HepG2 (cell line): Measurements from ENCODE around the gene CAPN8. TPM values are rescaled to one million over a fixed set of nuclear protein-coding genes. Genes with fewer than 3 reads are reported as not detected.
A peak's percentile ranks its signal among the peaks of the same experiment; 100 is the strongest.

Source experiments
- ADNP ChIP-seq: sonication (generic); formaldehyde crosslinking; IDR thresholded peaks from 2 replicates; pipeline ENCODE4 v1.4.0; 2020; ENCODE audit warnings: missing genetic modification reagents
- ATF7-NPFF ChIP-seq: sonication (generic); formaldehyde crosslinking; IDR thresholded peaks from 2 replicates; pipeline ENCODE4 v1.8.1; 2023; ENCODE audit warnings: mild to moderate bottlenecking, low read depth, missing genetic modification reagents, moderate library complexity
- CBX5 ChIP-seq: sonication (generic); formaldehyde crosslinking; IDR thresholded peaks from 2 replicates; pipeline ENCODE4 v1.4.0; 2020; ENCODE audit warnings: missing genetic modification reagents, borderline replicate concordance
- HDAC6 ChIP-seq: fragments of 200-600 bp; sonication (generic); IDR thresholded peaks from 2 replicates; pipeline ENCODE4 v1.7.0; 2017; ENCODE audit warnings: mild to moderate bottlenecking, antibody characterized with exemption, low read length, low read depth
- SCMH1 ChIP-seq: sonication (generic); formaldehyde crosslinking; IDR thresholded peaks from 2 replicates; pipeline ENCODE4 v1.9.0; 2021; ENCODE audit warnings: missing genetic modification reagents, mild to moderate bottlenecking, borderline replicate concordance
- SUZ12 ChIP-seq: fragments of 150-350 bp; IDR thresholded peaks from 2 replicates; pipeline ENCODE4 v1.6.1; 2014; ENCODE audit warnings: low read depth, low read length
- TBL1XR1 ChIP-seq: fragments of 150-350 bp; IDR thresholded peaks from 2 replicates; pipeline ENCODE4 v1.6.1; 2014; ENCODE audit warnings: borderline replicate concordance, low read length; ENCODE audit not compliant: partially characterized antibody
- ZNF121 ChIP-seq: sonication (generic); formaldehyde crosslinking; IDR thresholded peaks from 2 replicates; pipeline ENCODE4 v1.5.0; 2020; ENCODE audit warnings: mild to moderate bottlenecking, missing genetic modification reagents
- polyA plus RNA-seq, 8 experiments: library from polyadenylated mRNA; depleted of rRNA in 3 of 8; stranded (reverse) in 7 of 8; unstranded in 1 of 8; fragments of >200 nt; fragmentation: Illumina TruSeq in 4 of 8; extraction: Trizol in 4 of 8; gene quantifications; 2 replicates each; pipeline versions ENCODE4 v1.2.1 to v1.2.3, GENCODE V29; 2011 to 2016; ENCODE audit warnings: low read depth in 4 of 8, missing spikeins in 1 of 8, mixed read lengths in 1 of 8; ENCODE audit not compliant: insufficient read depth in 1 of 8
- total RNA-seq, 5 experiments: library from RNA; depleted of rRNA; stranded (reverse); fragments of >200 nt; fragmentation: Illumina TruSeq; extraction: Trizol; gene quantifications; 2 replicates each; pipeline ENCODE4 v1.2.3, GENCODE V29; 2016; ENCODE audit warnings: low read depth in 1 of 5
- TF ChIP-seq, protein P1 (sequence below), 2 experiments: fragments of 450-650 bp in 1 of 2; sonication (generic) in 1 of 2; formaldehyde crosslinking in 1 of 2; IDR thresholded peaks; 2 replicates each; pipeline versions ENCODE4 v1.6.1 to v1.8.0; 2016 to 2022; ENCODE audit warnings: antibody characterized with exemption in 1 of 2, mild to moderate bottlenecking in 1 of 2, missing genetic modification reagents in 1 of 2
- TF ChIP-seq, protein P2 (sequence below): sonication (generic); formaldehyde crosslinking; IDR thresholded peaks from 2 replicates; pipeline ENCODE4 v1.4.0; 2020; ENCODE audit warnings: mild to moderate bottlenecking, missing genetic modification reagents
- TF ChIP-seq, protein P3 (sequence below): sonication (generic); formaldehyde crosslinking; IDR thresholded peaks from 2 replicates; pipeline ENCODE4 v1.8.0; 2022; ENCODE audit warnings: missing genetic modification reagents, mild to moderate bottlenecking, inconsistent platforms, borderline replicate concordance
- TF ChIP-seq, protein P4 (sequence below): sonication (generic); formaldehyde crosslinking; conservative IDR thresholded peaks from 2 replicates; pipeline ENCODE4 v1.4.0; 2020; ENCODE audit warnings: missing genetic modification reagents

Gene CAPN8
- total and polyA plus RNA-seq, 2 of the 13 experiments (the other 11 are each of a cell fraction or from before 2014, with no cell fraction given): 0.20 to 0.25 TPM

DNA sequence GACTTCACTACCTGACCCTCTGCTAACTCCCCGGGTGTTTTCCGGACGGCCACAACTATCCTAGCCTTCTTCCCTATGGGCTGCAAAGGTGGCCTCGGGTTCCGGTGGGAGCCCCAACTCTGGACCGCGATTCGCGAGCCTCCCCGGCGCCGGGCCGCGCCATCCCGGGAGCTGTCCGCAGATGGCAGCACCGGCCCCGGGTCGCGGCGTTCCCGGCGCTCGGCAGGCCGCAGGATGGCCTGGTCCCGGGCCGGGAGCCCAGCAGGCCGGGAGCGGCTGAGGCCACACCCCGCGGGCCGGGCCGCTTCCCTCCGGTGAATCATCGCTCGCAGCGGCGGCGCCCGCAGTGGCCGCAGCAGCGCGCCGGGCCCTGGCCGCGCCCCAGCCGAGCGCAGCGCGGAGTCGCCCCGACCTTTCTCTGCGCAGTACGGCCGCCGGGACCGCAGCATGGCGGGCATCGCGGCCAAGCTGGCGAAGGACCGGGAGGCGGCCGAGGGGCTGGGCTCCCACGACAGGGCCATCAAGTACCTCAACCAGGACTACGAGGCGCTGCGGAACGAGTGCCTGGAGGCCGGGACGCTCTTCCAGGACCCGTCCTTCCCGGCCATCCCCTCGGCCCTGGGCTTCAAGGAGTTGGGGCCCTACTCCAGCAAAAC, 46.8 kb upstream of the CAPN8 start, which contains the start of gene CAPN2 (continued):
- TF ChIP-seq, protein P1, sequence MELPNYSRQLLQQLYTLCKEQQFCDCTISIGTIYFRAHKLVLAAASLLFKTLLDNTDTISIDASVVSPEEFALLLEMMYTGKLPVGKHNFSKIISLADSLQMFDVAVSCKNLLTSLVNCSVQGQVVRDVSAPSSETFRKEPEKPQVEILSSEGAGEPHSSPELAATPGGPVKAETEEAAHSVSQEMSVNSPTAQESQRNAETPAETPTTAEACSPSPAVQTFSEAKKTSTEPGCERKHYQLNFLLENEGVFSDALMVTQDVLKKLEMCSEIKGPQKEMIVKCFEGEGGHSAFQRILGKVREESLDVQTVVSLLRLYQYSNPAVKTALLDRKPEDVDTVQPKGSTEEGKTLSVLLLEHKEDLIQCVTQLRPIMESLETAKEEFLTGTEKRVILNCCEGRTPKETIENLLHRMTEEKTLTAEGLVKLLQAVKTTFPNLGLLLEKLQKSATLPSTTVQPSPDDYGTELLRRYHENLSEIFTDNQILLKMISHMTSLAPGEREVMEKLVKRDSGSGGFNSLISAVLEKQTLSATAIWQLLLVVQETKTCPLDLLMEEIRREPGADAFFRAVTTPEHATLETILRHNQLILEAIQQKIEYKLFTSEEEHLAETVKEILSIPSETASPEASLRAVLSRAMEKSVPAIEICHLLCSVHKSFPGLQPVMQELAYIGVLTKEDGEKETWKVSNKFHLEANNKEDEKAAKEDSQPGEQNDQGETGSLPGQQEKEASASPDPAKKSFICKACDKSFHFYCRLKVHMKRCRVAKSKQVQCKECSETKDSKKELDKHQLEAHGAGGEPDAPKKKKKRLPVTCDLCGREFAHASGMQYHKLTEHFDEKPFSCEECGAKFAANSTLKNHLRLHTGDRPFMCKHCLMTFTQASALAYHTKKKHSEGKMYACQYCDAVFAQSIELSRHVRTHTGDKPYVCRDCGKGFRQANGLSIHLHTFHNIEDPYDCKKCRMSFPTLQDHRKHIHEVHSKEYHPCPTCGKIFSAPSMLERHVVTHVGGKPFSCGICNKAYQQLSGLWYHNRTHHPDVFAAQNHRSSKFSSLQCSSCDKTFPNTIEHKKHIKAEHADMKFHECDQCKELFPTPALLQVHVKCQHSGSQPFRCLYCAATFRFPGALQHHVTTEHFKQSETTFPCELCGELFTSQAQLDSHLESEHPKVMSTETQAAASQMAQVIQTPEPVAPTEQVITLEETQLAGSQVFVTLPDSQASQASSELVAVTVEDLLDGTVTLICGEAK (IDR thresholded peaks at IDR 0.05): no peak
- TF ChIP-seq, protein P1 (CRISPR knock-in tag; IDR thresholded peaks at IDR 0.05): no peak
- TF ChIP-seq, protein P2, sequence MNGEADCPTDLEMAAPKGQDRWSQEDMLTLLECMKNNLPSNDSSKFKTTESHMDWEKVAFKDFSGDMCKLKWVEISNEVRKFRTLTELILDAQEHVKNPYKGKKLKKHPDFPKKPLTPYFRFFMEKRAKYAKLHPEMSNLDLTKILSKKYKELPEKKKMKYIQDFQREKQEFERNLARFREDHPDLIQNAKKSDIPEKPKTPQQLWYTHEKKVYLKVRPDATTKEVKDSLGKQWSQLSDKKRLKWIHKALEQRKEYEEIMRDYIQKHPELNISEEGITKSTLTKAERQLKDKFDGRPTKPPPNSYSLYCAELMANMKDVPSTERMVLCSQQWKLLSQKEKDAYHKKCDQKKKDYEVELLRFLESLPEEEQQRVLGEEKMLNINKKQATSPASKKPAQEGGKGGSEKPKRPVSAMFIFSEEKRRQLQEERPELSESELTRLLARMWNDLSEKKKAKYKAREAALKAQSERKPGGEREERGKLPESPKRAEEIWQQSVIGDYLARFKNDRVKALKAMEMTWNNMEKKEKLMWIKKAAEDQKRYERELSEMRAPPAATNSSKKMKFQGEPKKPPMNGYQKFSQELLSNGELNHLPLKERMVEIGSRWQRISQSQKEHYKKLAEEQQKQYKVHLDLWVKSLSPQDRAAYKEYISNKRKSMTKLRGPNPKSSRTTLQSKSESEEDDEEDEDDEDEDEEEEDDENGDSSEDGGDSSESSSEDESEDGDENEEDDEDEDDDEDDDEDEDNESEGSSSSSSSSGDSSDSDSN (CRISPR knock-in tag): peak; percentile 94; the same call in 1 of the 2 replicates
- TF ChIP-seq HDAC6 (no peak), SUZ12 (no peak), ADNP (CRISPR knock-in tag) (no peak), CBX5 (CRISPR knock-in tag) (no peak), SCMH1 (no peak), ATF7-NPFF (CRISPR knock-in tag) (peak; percentile 40; the same call in 1 of the 2 replicates), ZNF121 (CRISPR knock-in tag) (no peak), TBL1XR1 (no peak)
- TF ChIP-seq, protein P3, sequence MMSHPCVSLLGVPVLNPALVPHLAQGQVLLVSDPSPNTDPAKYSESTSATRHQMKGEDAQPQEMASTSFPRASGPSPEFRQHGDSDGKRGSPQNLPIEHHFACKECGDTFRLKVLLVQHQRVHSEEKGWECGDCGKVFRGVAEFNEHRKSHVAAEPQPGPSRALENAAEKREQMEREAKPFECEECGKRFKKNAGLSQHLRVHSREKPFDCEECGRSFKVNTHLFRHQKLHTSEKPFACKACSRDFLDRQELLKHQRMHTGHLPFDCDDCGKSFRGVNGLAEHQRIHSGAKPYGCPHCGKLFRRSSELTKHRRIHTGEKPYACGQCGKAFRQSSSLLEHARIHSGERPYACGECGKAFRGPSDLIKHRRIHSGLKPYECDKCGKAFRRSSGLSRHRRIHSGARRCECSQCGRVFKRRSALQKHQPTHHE (CRISPR knock-in tag): no peak
- TF ChIP-seq, protein P4, sequence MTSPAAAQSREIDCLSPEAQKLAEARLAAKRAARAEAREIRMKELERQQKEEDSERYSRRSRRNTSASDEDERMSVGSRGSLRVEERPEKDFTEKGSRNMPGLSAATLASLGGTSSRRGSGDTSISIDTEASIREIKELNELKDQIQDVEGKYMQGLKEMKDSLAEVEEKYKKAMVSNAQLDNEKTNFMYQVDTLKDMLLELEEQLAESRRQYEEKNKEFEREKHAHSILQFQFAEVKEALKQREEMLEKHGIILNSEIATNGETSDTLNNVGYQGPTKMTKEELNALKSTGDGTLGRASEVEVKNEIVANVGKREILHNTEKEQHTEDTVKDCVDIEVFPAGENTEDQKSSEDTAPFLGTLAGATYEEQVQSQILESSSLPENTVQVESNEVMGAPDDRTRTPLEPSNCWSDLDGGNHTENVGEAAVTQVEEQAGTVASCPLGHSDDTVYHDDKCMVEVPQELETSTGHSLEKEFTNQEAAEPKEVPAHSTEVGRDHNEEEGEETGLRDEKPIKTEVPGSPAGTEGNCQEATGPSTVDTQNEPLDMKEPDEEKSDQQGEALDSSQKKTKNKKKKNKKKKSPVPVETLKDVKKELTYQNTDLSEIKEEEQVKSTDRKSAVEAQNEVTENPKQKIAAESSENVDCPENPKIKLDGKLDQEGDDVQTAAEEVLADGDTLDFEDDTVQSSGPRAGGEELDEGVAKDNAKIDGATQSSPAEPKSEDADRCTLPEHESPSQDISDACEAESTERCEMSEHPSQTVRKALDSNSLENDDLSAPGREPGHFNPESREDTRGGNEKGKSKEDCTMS: no peak
